GM19043 (cell line): Measurements from ENCODE around the gene LRMDA.
"Not testable (repeated sequence)": the region's sequence is repeated elsewhere in the genome, so short reads cannot be mapped to it uniquely, and the experiment has no call there.

Source experiments
- ATAC-seq: cut with Tn5 transposase; IDR thresholded peaks from one replicate; pipeline ENCODE4 v1.9.1; 2021; ENCODE audit warnings: low read depth; ENCODE audit not compliant: unreplicated experiment

Gene LRMDA

DNA sequence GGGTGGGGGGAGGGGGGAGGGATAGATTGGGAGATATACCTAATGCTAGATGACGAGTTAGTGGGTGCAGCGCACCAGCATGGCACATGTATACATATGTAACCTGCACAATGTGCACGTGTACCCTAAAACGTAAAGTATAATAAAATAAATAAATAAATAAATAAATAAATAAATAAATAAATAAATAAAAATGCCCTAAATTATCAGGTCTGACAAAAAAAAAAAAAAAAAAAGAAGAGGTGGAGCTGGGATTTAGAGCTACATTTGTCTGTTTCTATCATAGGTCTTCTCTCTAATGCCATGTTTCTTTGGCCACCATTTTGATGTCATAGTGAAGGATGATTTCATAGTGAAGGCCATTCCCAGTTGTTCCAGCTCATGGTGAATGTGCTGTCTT is 1095.4 kb downstream of the LRMDA start:
- ATAC-seq = not testable (repeated sequence)

DNA sequence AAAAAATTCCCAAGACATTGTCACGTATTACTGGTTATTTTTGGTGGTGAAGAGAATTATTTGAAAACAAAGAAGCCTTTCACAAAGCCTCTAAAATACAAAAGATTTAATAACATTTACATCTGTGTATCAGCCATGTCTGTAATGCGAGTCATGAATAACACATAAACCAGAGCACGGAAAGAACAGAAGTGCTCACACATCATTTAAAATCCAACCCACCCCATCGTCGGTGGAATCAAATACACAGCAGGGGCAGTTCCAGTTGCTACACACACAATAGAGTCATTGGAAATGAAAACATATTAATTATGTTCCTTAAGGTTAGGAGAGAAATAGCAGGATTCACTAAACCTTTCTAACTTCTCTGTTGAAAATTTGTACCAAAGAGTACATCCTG is 1108.9 kb downstream of the LRMDA start:
- no peak for ATAC-seq

DNA sequence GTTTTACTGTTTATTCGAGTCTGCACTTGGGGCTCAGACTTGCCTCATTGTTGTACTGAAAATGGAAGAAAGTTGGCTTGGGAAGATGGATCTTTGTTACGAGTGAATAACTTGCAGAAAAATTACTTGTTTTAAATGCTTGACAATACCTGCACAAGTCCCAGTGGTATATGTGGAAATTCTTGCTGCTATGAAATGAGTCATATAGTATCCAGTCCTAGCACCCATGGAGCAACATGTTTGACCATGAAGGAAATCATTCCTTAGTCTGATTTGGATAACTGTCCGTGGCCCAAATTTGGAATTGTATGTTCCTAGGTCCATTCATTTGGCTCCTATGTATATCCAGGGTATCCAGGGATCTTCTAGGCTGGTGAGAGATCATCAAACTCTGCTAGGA is 1109.4 kb downstream of the LRMDA start:
- ATAC-seq = no peak

DNA sequence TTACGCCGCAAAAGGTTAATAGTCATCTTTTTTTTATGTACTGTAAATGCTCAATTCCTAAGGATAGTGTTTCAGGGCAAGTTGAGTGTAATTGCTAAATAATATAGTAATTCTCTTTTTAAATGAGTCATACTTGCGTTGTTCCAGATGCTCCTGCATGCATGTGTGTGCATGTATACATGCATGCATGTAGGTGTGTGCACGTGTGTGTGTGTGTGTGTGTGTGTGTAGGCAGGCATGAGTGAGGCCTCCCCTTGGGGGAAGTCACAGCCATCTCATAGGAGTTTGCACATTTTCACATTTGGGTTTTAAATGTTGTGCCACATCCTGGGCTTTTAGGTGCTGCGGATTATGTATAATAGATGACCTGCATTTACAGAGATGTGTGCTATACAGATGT is 1110.4 kb downstream of the LRMDA start:
- ATAC-seq = no peak

DNA sequence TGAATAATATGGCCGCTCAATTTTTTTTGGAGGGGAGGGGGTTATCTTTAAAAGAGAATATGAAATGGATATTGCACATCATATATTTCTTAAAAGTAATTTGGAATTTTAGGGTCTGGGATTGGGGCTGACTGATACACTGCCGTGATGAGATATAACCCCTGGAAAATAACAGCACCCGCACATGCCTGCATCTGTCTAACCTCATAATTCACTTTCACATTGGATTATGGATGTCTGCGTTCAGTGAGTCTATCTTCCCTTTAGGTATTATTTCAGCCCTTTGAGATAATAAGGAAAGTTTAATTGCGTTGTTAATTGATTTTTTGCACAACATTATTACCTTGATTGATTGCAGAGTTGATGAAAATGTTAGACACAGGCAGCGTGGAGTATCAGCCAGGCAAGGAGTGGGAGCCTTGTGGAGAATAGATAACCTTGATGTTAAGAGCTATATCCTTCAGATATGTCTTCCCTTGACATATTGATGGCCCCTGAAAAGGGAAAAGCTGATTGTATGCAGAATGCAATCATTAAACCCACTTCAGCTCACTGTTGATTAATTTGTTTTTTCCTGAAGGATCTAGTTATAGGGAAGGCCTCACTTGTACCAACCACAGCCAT is 1111.0 kb downstream of the LRMDA start:
- no peak for ATAC-seq

DNA sequence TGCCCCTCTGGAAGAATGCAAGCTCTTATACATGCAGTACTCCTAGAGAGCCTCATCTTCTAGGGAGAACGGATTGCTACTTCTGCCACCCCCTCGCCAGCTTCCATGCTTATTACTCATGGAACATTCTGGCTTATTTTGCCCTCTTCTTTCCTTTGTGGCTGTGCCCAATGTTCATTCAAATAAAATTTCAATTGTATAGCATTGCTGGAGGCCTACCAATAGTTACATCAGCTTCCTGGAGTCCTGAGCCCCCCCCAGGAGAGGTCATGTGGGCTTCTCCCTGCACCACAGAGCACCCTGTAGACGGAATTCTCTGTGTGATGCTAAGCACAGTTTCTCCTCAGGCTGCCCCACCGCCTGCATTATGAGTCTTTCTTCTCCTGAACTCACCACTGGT is 1112.2 kb downstream of the LRMDA start:
- no peak for ATAC-seq

DNA sequence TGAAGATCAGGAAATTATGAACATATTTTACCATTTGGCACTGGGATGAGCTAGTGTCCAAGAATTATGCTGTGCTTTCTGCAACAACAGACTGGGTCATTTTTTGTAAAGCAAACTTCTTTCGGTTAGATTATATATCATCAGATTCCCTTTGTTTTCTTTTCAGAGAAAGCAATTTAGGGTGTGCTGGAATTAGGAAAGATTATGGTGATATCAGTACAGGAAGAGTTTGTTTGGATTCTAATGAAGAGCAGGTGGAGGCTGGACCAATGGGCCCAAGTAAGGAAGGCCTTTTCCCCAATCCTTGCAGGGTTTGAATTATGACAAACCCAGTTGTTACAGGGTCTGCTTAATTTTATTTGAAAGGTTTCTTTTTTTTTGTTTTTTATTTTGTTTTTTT is 1113.4 kb downstream of the LRMDA start:
- no peak for ATAC-seq

DNA sequence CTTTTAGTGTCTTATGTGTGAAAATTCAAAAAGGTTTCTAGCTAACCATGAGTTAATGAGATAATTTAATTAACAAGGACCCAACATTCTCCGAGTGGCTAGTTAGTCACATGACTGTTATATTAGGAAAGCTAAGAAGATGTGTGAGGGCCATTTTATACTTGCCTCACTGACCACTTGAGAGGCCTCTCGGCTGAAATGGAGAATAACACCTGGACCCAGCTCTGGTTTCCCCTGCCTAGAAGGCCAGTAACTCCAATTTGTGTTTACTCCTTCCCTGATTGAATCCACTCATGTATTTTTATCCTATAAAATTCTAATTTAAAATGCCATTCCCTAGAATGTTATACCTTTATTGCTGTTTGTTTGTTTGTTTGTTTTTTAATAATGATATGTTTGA is 1115.0 kb downstream of the LRMDA start:
- no peak for ATAC-seq

DNA sequence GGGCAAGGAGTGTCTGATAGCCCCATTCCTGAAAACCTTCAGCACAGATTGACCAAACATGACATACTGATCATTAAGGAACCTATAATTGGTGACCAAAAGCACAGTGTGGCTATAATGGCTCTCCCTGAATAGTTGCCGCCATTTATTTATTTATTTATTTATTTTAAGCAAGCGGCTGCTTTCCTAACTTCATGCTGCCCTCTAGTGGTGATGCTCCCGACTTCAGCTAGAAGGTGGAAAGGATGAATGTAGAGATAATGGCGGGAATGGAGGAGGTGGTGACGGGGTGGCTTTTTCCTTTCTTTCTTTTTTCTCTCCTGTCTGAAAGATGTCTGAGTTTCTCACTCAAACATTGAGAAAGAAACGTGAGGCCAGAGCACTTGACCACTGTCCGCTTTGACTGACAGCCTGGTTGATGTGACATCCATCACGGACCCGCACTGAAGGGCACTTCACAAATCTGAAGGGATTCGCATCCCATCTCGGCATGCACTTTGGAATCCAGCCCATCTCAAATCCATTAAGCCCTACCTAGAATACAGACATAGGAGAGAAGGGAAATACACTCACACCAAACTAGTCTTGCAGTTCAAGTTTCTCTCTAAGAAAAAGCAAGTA is 1116.0 kb downstream of the LRMDA start:
- ATAC-seq = peak; percentile 70

DNA sequence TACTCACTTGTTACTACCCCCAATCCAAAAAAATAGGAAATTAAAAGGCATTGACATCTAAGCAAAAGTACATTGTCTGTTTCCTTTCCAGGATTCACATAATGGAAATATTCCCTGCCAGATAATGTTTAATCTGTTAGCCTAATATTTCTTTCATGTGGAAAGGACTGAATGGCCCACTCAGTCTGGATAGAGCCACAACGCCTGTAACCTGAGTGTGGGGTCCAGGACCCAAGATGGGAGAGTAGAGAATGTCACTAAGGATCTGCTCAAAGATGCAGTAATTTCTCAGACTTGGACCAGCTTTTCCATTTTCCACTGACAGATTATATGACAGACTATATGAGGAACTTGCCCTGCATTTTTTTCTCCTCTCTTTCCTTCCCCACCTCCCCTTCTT is 1117.3 kb downstream of the LRMDA start:
- ATAC-seq = no peak

DNA sequence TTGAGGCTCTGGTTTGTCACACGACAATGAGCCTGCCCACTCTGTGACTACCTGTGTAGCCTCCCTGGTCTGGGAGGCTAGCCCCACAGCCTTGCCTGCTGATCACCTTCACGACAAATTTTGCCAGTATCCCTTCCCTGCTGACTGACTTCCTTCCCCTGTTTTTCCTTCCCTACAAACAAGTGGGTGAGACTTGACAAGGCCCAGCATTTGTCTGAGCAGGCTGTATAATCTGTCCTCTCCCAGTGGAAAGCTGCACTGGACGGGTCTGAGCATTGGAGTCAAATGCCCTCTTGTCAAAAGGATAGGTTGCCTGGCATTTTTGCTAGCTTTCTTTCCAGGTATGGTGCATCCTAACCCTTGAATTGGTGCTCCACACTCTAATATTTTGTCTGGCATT is 1117.7 kb downstream of the LRMDA start:
- ATAC-seq = no peak

DNA sequence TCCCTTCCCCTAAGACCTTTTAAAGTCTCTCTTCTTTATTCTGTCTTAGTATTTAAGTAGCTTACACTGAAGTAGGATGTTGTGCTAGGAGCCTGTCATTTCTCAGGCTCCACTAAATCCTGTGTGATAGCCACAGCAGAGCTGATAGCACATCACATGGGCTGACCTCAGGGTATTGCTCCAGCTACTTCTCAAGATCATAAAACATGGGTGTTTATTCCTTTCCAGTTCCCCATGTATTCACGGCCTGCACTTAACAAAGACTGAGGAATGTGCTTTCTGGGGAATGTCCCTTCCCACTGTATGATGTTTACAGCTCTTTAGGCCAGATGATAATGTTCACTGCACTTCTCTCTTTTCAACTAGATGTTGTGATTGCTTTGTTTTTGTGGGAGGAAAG is 1119.4 kb downstream of the LRMDA start:
- ATAC-seq = no peak

DNA sequence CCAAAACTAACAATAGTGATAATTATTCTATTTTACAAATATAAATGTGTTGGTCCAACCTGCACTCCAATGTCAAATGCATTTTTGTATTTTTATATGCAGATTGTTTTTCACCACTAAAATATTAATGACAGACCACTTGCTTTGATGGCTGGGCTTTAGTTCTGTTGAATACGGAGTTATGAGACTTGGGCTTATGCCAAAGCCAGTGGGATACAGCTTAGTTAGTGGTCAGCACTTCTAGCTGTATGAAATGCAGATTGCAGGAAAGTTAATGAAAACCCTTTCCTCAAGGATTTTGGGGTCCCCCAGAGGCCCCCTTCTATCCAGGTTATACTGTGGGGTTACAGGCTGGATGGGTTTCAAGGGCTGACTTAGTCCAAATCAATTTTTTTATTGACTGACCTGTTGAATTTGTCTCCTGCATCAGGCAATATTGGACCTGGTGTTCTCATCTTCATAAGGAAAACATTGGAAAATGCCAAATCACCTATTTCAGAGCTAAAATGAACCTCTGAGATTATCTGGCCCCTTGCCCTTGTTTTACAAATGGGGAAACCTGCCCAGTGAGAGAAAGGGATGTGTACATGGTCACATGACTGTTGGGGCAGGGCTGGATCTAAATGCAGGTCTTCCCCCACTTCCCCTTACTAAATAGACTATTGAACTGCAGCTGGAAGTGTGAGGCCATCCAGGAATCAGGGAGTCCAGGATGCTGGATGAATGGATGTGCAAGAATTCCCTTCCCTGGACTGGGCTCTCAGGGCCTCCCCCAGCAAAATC is 1120.9 kb downstream of the LRMDA start:
- ATAC-seq = no peak

DNA sequence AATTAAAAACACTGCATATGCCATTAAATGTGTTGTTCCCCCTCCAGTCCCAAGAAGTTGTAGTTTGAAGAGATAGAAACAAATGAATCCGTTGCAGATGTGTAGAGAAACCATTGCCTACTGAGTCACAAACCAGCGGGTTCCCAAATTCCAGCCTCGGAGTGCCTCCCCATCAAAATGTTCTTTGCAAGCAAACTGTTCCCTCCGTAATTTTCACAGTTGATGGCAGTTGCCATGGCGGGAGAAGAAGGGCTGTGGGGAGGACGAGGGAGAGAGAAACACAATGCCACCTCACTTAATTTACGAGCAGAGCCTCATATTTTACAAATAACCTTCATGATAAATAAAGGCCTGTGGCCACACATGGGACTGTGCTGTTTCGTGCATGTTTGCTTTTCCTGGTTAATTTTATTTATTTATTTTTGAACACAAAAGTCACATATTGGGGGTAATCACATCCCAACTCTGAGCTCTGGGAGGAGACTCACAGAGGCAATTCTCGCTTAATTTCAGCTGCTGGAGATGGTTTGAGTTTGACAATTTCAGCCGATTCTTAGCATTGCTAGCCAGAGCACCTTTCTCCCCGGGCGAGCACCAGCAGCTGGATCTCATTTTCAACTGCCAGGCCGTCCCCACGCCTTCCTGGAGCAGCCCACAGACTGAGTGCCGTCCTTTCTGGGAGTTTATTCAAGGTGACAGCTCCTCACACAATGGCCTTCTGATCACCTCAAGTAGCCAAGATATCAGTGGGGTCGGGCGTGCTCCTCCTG is 1122.0 kb downstream of the LRMDA start:
- ATAC-seq = no peak

DNA sequence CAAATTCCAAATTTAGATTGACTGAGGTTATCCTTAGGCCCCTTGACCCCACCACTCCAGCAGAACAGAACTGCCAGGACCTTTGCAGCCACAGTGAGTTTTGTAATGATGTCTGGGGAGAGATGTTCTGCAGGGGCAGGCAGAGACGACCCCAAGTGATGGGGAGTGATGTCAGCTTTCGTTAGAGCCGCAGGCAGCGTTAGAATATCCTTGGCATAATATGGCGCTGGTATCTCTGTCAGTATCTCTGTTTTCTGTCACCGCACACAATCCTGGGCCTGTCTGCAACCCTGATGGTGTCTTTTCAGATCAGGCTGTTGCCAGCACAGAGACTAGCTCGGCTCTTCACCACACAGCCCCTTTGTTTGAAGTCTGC is 1122.6 kb downstream of the LRMDA start:
- no peak for ATAC-seq

DNA sequence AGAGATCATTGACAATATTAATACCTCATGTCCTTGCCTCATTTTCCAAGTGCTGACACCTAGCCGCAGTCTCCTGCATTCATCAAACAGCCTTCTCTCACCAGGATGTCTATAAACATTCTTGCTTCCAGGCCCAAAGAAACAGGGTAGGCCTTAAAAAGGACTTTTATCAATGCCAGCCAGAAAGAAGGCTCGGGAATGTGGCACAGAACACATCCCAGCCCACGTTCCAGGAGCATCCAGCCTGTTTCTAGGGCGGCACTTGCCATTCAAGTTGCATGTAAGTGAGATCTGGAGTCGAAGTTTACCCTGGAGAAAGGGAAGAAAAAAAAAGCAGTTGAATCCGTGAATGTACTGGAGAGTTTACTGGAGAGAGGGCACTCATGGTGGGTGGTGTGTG is 1123.1 kb downstream of the LRMDA start:
- no peak for ATAC-seq

DNA sequence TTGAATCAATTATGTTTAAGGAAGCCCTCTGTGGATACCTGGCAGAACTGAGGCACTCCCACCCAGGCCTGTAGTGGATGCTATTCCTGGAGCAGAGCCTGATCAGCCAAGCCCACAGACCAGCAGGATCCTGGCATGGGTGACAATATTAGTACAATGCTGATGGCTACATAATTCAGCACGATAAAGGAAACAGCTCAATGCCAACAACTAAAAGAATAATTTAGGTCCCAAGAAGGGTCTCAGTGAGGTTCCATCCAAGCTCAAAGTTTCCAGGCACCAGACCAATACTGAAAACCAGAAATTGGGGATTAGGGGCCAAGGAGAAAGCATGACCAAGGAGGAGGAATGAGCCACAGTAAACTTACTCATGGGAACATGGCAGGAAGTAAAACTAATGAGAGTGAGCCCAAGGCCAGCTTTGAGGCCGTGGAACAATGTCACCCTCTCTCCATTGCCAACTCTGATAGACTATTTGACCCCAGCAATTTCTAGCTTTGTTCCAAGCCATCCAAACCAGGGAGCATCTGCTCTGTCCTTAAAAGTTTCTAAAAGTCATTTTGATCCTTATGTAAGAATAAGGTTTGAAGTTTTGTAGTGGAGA is 1123.7 kb downstream of the LRMDA start:
- no peak for ATAC-seq

DNA sequence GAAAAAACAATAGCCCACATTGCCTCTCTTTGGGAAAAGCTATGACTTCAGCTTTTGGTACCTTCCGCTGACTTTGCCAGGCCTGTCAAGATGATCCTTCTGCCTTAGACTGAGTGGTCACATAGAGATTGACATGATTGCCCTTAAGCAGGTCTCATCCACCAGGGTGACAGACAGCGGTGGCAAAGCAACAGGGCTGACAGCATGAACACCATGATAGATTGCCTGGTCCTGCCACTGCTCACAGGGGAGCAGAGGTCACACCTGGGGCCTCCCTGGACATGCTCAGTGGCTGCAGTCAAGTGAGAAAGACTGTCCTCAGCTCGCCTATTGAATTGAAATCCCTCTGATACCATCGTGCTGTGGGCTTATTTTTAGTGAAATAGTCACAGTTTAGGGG is 1125.9 kb downstream of the LRMDA start:
- no peak for ATAC-seq

DNA sequence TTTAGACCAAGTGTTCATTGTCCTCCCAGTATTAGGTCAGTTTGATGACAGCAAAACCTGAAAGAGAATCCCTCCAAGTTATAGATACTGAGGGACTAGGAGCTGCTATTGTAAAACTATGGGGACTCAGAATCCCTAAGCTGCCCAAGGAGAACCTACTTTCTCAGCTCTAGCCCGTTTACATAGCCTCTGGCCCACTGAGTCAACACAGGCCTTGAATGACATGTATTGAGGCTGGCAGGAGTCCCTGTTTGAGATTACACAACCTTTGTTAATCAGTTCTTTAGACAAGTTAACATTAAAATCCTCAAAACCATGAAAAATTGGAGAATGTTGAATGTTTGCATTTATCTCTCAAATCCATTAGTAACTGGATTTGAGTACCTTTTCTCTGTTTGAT is 1127.2 kb downstream of the LRMDA start:
- no peak for ATAC-seq

DNA sequence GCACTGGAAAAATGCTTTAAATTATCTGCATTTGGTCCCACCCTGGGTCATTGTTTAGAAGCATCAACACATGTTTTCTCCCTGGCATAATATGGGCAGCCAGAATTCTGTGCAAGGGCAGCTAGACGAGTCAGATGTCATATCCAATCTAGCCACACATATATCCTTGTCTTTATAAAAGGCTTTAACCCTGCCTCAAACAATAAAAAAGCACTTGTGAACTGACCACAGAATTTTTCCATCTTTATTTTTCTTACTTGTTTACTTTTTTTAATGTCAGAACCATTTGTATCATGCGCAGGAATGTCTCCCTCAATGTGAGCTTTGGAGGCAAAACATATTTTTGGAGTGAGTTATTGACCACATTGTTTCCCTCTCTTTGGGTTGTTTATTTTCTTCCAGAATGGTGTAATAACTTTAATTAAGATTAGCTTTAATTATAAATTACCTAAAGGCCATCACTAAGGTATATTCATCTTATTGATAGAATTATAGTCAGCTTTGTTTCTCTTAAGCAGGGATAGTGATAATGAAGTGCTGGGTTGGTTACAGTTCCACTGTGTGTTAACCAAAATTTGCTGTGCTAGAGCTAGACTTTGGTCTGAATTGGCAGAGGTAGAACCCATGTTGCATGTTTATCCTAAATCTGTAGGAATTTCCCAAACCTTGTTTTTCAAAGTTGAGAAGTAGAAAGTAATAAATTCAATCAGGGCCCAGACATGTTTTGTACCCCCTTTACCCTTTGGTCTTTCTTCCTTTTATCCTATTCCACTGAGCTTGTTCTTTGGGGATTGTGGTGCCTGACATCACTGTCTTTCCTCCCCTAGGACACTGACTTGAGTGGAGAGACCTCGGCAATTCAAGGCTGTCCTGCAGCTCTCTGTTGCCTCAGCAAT is 1127.8 kb downstream of the LRMDA start:
- no peak for ATAC-seq
